Naive B cell (primary cell): ENCODE data around the gene CLCA2. TPM values are rescaled to one million over a fixed set of nuclear protein-coding genes. Genes with fewer than 3 reads are reported as not detected.

Source experiments
- polyA plus RNA-seq, 6 donors: library from polyadenylated mRNA; unstranded; fragments of 300-500 nt; fragmentation: Illumina TruSeq; gene quantifications; one replicate each; pipeline ENCODE4 v1.2.3, GENCODE V29; 2021; ENCODE audit warnings: low read depth in 6 of 6

Gene CLCA2
- polyA plus RNA-seq, 6 donors from 2014 or later = not detected

Other genes with a start within 250 kb of the CLCA2 start
- gene ODF2L, start 27.8 kb upstream of the CLCA2 start, polyA plus RNA-seq = 10 to 100 TPM; 24.2 to 46.8 (median 27.2) TPM
- gene CLCA1, start 44.8 kb downstream of the CLCA2 start, polyA plus RNA-seq = not detected
- not detected for gene CLCA4, start 122.9 kb downstream of the CLCA2 start, polyA plus RNA-seq